Right lobe of liver (tissue), 4 donors: ENCODE results near the gene GPR176.

Experiments used
- POLR2A ChIP-seq: fragments of 450-650 bp; IDR thresholded peaks from one replicate; pipeline ENCODE4 v1.6.1; 2017; ENCODE audit warnings: antibody characterized with exemption, mild to moderate bottlenecking
- TF ChIP-seq, protein P1 (sequence below), 4 donors: fragments of 200-600 bp in 3 of 4; fragments of 450-650 bp in 1 of 4; IDR thresholded peaks; one replicate each; pipeline versions ENCODE4 v1.5.1 to v1.8.0; 2016 to 2022; ENCODE audit warnings: antibody characterized with exemption in 4 of 4, mild to moderate bottlenecking in 2 of 4
- donor health status: DM: no; HTN: no; CAD: no.
- donor health status: DM: no; HTN: no; CAD: no.
- donor health status: DM: no; HTN: yes; CAD: no.

DNA sequence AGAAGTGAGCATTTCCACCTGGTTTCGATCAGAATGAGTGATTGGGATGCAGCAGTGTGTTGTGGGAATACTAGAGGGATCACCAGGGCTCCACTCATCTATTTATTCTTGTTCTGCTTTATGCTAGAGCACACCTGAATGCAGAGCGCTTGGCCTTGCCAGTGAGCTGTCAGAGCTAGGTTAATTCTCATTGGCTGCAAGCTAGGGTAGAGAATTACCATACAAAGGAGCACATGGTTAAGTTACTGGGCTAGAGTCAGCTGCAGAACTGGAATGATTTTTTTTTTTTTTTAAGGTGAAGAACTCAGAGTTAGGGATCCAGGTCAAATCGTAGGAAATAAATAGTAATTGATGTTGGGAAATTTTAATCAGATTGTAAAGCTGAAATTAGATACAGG, 22.7 kb upstream of the GPR176 start:
- TF ChIP-seq, protein P1, sequence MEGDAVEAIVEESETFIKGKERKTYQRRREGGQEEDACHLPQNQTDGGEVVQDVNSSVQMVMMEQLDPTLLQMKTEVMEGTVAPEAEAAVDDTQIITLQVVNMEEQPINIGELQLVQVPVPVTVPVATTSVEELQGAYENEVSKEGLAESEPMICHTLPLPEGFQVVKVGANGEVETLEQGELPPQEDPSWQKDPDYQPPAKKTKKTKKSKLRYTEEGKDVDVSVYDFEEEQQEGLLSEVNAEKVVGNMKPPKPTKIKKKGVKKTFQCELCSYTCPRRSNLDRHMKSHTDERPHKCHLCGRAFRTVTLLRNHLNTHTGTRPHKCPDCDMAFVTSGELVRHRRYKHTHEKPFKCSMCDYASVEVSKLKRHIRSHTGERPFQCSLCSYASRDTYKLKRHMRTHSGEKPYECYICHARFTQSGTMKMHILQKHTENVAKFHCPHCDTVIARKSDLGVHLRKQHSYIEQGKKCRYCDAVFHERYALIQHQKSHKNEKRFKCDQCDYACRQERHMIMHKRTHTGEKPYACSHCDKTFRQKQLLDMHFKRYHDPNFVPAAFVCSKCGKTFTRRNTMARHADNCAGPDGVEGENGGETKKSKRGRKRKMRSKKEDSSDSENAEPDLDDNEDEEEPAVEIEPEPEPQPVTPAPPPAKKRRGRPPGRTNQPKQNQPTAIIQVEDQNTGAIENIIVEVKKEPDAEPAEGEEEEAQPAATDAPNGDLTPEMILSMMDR (IDR thresholded peaks at IDR 0.05): no peak
- no peak for TF ChIP-seq POLR2A
